Activated CD8-positive, alpha-beta T cell treated with anti-CD3 and anti-CD28 coated beads for 36 hours (primary cell): Measurements from ENCODE around the gene LIPC. TPM values are rescaled to one million over a fixed set of nuclear protein-coding genes. Genes with fewer than 3 reads are reported as not detected.

Experiments
- ATAC-seq: fragments of 200-7000 bp; cut with Tn5 transposase; one replicate; pipeline ENCODE4 v1.10.0; 2021; ENCODE audit warnings: mild to moderate bottlenecking, moderate library complexity
- CTCF ChIA-PET: fragments of 350-600 bp; sonication (Branson Sonifier 250); formaldehyde crosslinking; loops from one replicate; lab custom pipeline; 2021; ENCODE audit warnings: antibody characterized with exemption; lab: Charles Lee
- POLR2A ChIA-PET: fragments of 350-600 bp; sonication (Branson Sonifier 250); formaldehyde crosslinking; loops from one replicate; lab custom pipeline; 2021; ENCODE audit warnings: antibody characterized with exemption; lab: Charles Lee
- DNase-seq: peaks from one replicate; pipeline ENCODE4 v3.0.0-alpha.2; 2020
- H3K27ac Mint-ChIP-seq: one replicate; pipeline ENCODE4 v1.8.0; 2021; ENCODE audit warnings: mild to moderate bottlenecking, mixed read lengths
- H3K27me3 Mint-ChIP-seq: one replicate; pipeline ENCODE4 v1.8.0; 2021; ENCODE audit warnings: mixed read lengths
- H3K36me3 Mint-ChIP-seq: one replicate; pipeline ENCODE4 v1.8.0; 2021; ENCODE audit warnings: low read depth, mixed read lengths
- H3K4me1 Mint-ChIP-seq: one replicate; pipeline ENCODE4 v1.8.0; 2021; ENCODE audit warnings: low read depth, mixed read lengths
- H3K4me3 Mint-ChIP-seq: one replicate; pipeline ENCODE4 v1.8.0; 2021; ENCODE audit warnings: mild to moderate bottlenecking, moderate library complexity, mixed read lengths
- H3K9me3 Mint-ChIP-seq: one replicate; pipeline ENCODE4 v1.8.0; 2021; ENCODE audit warnings: mixed read lengths
- intact Hi-C: fragments of 100-400 bp; cut with micrococcal nuclease; formaldehyde crosslinking; loops from one replicate; pipeline ENCODE4 v1.10.0; 2022
- total RNA-seq, 2 experiments: library from RNA; stranded (reverse); gene quantifications; one replicate each; pipeline ENCODE4 v1.2.3, GENCODE V29; 2021
- TF ChIP-seq, protein P1 (sequence below): fragments of 200-600 bp; IDR thresholded peaks from one replicate; pipeline ENCODE4 v1.8.0; 2022; ENCODE audit warnings: antibody characterized with exemption, mild to moderate bottlenecking

The LIPC gene
- total RNA-seq, 2 experiments from 2014 or later = 1.0 to 1.2 TPM

DNA sequence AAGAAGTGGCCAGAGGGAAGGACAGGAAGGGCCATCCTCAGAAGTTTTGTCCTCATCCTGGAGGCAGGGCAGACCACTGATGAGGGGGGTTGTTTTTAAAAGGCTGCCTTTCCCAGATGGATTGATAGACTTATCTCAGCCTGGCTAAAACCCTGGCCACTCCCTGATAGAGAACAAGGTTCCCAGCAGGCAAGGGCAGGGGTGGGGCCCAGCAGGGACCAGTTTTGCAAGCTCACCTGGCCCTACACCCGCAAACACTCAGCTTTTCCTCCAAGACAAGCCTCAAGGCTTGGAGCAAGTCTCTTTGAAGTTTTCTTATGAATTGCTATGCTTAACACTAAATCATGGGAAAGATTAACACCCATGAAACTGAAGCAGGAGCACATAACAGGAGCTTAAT, 9.1 kb downstream of the LIPC start:
- ChIA-PET CTCF (interaction anchor here (1.3 to 1.7 kb wide), 2 partner anchors 77 to 89 kb away, joined by 3 to 5 read pairs; no protein-coding TSS in a partner anchor), POLR2A (interaction anchor here (0.8 to 1.2 kb wide), 3 partner anchors 9 to 109 kb away, joined by 3 read pairs; no protein-coding TSS in a partner anchor)
- TF ChIP-seq, protein P1, sequence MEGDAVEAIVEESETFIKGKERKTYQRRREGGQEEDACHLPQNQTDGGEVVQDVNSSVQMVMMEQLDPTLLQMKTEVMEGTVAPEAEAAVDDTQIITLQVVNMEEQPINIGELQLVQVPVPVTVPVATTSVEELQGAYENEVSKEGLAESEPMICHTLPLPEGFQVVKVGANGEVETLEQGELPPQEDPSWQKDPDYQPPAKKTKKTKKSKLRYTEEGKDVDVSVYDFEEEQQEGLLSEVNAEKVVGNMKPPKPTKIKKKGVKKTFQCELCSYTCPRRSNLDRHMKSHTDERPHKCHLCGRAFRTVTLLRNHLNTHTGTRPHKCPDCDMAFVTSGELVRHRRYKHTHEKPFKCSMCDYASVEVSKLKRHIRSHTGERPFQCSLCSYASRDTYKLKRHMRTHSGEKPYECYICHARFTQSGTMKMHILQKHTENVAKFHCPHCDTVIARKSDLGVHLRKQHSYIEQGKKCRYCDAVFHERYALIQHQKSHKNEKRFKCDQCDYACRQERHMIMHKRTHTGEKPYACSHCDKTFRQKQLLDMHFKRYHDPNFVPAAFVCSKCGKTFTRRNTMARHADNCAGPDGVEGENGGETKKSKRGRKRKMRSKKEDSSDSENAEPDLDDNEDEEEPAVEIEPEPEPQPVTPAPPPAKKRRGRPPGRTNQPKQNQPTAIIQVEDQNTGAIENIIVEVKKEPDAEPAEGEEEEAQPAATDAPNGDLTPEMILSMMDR = no peak
- intact Hi-C loops = no loop called here
- Mint-ChIP-seq H3K27me3 (no peaks in the 10 kb centered on the region), H3K4me3 (no peak overlapping the region), H3K9me3 (no peaks in the 10 kb centered on the region), H3K4me1 (peaks cover 31% of the 10 kb centered on the region), H3K27ac (no peak overlapping the region), H3K36me3 (no peaks in the 10 kb centered on the region)
- DNase-seq (no peak), ATAC-seq (no peak)

DNA sequence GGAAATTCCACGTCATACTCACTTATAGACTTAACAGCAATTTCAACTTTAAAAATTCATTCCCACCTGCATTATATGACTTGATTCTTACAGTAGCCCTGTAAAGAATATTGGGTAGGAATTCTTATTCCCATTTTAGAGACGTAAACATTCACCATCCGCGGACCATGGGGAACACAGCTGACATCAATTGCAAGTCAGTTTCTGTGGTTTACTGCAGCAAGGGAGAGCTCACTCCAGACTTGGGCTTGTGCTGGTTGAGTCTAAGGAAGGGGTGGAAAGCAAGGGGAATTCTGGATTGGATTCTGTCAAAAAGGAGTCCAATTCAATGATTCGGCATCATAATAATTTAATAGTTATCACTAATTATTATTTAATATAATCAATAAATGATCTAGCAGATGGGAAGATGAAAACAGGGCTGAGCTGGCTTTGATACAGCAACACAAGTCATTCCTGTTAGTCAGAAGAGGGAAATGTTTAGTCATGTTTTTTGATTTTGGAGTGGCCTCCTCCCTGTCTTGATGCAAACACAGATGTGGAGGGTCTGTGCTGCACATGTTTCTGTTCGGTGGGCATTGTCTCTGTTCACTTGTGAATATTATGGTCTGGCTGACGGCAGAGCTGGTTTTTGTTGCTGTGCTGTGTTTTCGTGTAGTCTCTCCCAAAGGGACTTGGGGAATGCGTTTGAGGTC, 9.7 kb downstream of the LIPC start:
- TF ChIP-seq, protein P1 = no peak
- H3K9me3 Mint-ChIP-seq = no peaks in the 10 kb centered on the region
- H3K27ac Mint-ChIP-seq = no peak overlapping the region
- intact Hi-C loops = no loop called here
- DNase-seq (no peak), ATAC-seq (peak; percentile 41)
- no peak overlapping the region for H3K4me3 Mint-ChIP-seq
- ChIA-PET CTCF (interaction anchor here (0.7 to 1.7 kb wide), 3 partner anchors 76 to 214 kb away, joined by 3 to 5 read pairs (median 3); no protein-coding TSS in a partner anchor), POLR2A (interaction anchor here (0.8 kb wide), 1 partner anchor 31 kb away, joined by 3 read pairs; no protein-coding TSS in a partner anchor)
- H3K4me1 Mint-ChIP-seq = peaks cover 31% of the 10 kb centered on the region
- H3K36me3 Mint-ChIP-seq = no peaks in the 10 kb centered on the region
- no peaks in the 10 kb centered on the region for H3K27me3 Mint-ChIP-seq

DNA sequence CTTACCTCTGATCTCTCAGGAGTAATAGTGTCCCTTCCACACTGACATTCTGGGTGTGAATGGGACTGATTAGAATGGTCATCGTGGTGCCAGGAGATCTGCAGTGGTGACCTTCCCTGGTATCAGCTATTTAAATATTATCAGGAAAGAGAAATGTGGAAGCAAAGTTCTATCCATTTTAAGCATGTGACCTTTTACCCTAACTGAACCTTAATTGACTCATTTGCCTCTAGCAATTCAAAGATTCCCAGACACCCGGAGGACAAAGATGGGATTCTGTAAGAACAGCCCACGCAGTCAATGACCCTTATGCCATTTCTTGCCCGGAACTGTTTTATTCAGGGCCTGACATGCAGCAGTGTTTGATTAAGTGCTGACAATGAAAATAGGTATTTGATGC, 10.3 kb downstream of the LIPC start:
- no peak for DNase-seq
- POLR2A ChIA-PET = no interaction called here
- CTCF ChIA-PET = interaction anchor here (0.7 to 1.7 kb wide), 2 partner anchors 87 to 214 kb away, joined by 3 read pairs; no protein-coding TSS in a partner anchor
- ATAC-seq = no peak
- intact Hi-C loops = no loop called here
- no peaks in the 10 kb centered on the region for H3K36me3 Mint-ChIP-seq
- H3K4me1 Mint-ChIP-seq = peaks cover 31% of the 10 kb centered on the region
- no peaks in the 10 kb centered on the region for H3K9me3 Mint-ChIP-seq
- TF ChIP-seq, protein P1 = no peak
- no peak overlapping the region for H3K27ac Mint-ChIP-seq
- H3K4me3 Mint-ChIP-seq = no peak overlapping the region
- H3K27me3 Mint-ChIP-seq = no peaks in the 10 kb centered on the region

DNA sequence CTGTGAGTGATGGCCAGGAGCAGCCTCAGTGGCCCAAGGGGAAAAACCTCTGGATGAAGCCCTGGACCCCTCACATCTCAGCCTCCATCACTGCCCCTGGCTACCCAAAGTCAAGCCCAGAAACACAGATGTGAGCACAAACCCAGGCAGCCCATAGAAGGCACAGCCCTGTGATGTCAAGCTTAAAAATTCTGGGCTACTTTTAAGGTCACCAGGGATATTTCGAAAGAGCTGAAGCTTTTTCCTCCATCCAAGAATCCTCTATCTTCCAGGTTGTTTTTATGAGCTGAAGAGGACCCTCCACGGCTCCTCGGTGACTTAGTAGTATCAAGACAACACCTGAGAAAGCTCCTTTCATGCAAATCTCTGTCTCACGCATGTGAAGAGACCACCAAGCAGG, 11.5 kb downstream of the LIPC start:
- POLR2A ChIA-PET = no interaction called here
- Mint-ChIP-seq H3K27me3 (no peaks in the 10 kb centered on the region), H3K9me3 (no peaks in the 10 kb centered on the region), H3K4me1 (peaks cover 36% of the 10 kb centered on the region), H3K4me3 (no peak overlapping the region), H3K27ac (no peak overlapping the region), H3K36me3 (no peaks in the 10 kb centered on the region)
- intact Hi-C loops = no loop called here
- TF ChIP-seq, protein P1 = no peak
- no peak for DNase-seq
- ATAC-seq = no peak
- CTCF ChIA-PET = no interaction called here

DNA sequence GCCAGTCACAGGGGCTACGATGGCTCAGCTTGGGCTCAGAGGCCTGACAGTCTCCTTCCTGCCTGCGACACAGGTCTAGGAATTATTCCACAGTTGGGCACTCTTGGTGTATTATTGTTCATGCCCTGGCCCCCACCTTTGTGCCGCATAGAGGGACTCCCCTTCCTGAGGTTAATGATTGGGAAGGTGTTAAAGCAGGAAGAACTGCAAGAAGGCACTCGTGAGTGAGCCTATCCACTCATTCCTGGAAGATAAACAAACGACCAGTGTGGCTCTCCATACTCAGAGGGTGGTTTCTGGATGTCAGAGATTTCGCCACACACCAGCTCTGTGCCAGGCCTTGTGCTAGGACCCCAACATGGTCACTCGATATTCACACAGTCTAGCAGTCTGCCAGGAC, 12.3 kb downstream of the LIPC start:
- H3K27ac Mint-ChIP-seq = no peak overlapping the region
- TF ChIP-seq, protein P1 = no peak
- H3K4me1 Mint-ChIP-seq = peaks cover 33% of the 10 kb centered on the region
- ATAC-seq (no peak), DNase-seq (no peak)
- intact Hi-C loops = no loop called here
- CTCF ChIA-PET = no interaction called here
- H3K27me3 Mint-ChIP-seq = no peaks in the 10 kb centered on the region
- H3K9me3 Mint-ChIP-seq = no peaks in the 10 kb centered on the region
- POLR2A ChIA-PET = no interaction called here
- no peaks in the 10 kb centered on the region for H3K36me3 Mint-ChIP-seq
- no peak overlapping the region for H3K4me3 Mint-ChIP-seq
